Transverse colon (tissue), 4 donors: ENCODE results near the gene TBCD. TPM values are rescaled to one million over a fixed set of nuclear protein-coding genes. Genes with fewer than 3 reads are reported as not detected.

ENCODE experiments used
- DNase-seq: peaks from one replicate; pipeline ENCODE4 v3.0.0-alpha.2; 2019
- H3K27ac ChIP-seq, 4 donors: fragments of 200-600 bp; sonication (generic); 2 replicates each; pipeline ENCODE4 v1.5.1; 2016 to 2018; ENCODE audit warnings: inconsistent platforms in 4 of 4
- H3K27me3 ChIP-seq: fragments of 200-600 bp; sonication (generic); 2 replicates; pipeline ENCODE4 v1.5.1; 2017; ENCODE audit warnings: inconsistent platforms
- H3K36me3 ChIP-seq, 4 donors: fragments of 200-600 bp; sonication (generic); 2 replicates each; pipeline ENCODE4 v1.5.1; 2017 to 2019; ENCODE audit warnings: inconsistent platforms in 4 of 4
- H3K4me1 ChIP-seq, 4 donors: fragments of 200-600 bp; sonication (generic); 2 replicates each; pipeline ENCODE4 v1.5.1; 2017 to 2020; ENCODE audit warnings: inconsistent platforms in 4 of 4
- H3K4me3 ChIP-seq, 4 donors: fragments of 200-600 bp; sonication (generic); 1 replicate in 1 of 4; 2 replicates in 3 of 4; pipeline versions ENCODE4 v1.5.1 to v1.6.1; 2017 to 2019; ENCODE audit warnings: inconsistent platforms in 4 of 4
- H3K9me3 ChIP-seq, 2 donors: fragments of 200-600 bp; sonication (generic); 2 replicates each; pipeline ENCODE4 v1.5.1; 2017 to 2019; ENCODE audit warnings: inconsistent platforms in 2 of 2
- EP300 ChIP-seq: sonication (generic); formaldehyde crosslinking; IDR thresholded peaks from one replicate; pipeline ENCODE4 v1.6.1; 2017; ENCODE audit warnings: antibody characterized with exemption, low read depth
- POLR2A ChIP-seq: fragments of 450-650 bp; IDR thresholded peaks from one replicate; pipeline ENCODE4 v1.6.1; 2016; ENCODE audit warnings: antibody characterized with exemption, mild to moderate bottlenecking, moderate library complexity
- POLR2AphosphoS5 ChIP-seq, 3 donors: sonication (generic); formaldehyde crosslinking; IDR thresholded peaks; one replicate each; pipeline ENCODE4 v1.6.1; 2016; ENCODE audit warnings: antibody characterized with exemption in 3 of 3
- WGBS, 2 donors: methylation state at CpG; one replicate each; pipeline ENCODE4 v1.1.5; 2018; ENCODE audit warnings: low coverage in 1 of 2; 5-methylcytosine and 5-hydroxymethylcytosine counted together
- in situ Hi-C, 4 donors: fragments of 200-750 bp; cut with MboI; loops; one replicate each; pipeline versions ENCODE4 v1.15.0 to v1.15.1; 2017; ENCODE audit warnings: low sequenced_read_pairs in 3 of 4, low pct_ligation_motif_present in 1 of 4, low pct_unique_long_range_greater_than_20kb in 1 of 4
- intact Hi-C: fragments of 100-400 bp; cut with DNase I; formaldehyde crosslinking; loops from one replicate; pipeline ENCODE4 v1.15.1; 2023; ENCODE audit warnings: low total_unique reads
- total RNA-seq, 4 donors: library from RNA; depleted of rRNA; stranded (reverse); fragments of >200 nt; gene quantifications; one replicate each; pipeline ENCODE4 v1.1.0, GENCODE V29; 2016
- TF ChIP-seq, protein P1 (sequence below), 5 experiments: fragments of 200-600 bp in 3 of 5; fragments of 450-650 bp in 2 of 5; sonication (generic) in 3 of 5; IDR thresholded peaks; 1 replicate in 2 of 5; 2 replicates in 3 of 5; pipeline ENCODE4 v1.5.1; 2016 to 2017; ENCODE audit warnings: antibody characterized with exemption in 5 of 5, inconsistent platforms in 3 of 5, mild to moderate bottlenecking in 2 of 5, moderate library complexity in 1 of 5

Gene TBCD
- total RNA-seq, 4 donors from 2014 or later: 38.6 to 104 (median 39.8) TPM

DNA sequence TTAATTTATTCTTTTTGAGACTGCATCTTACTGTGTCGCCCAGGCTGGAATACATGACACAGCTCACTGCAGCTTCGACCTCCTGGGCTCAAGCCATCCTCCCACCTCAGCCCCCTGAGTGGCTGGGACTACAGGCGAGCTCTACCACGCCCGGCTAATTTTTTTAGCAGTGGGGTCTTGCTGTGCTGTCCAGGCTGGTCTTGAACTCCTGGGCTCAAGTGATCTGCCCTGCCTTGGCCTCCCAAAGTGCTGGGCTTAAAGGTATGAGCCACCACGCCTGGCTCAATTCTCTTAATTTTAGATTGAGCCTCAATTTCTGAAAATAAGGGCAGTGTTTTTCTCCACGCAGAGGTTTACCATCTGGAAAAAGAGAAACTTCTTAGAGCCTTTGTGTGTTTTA is 46.9 kb downstream of the TBCD start:
- H3K4me3 ChIP-seq: no peak overlapping the region
- no peaks in the 10 kb centered on the region for H3K27me3 ChIP-seq
- DNase-seq: no peak
- peaks cover 6 to 22% (median 7%) of the 10 kb centered on the region in 4 donors for H3K4me1 ChIP-seq
- in situ Hi-C loops (no loop called here), intact Hi-C loops (no loop called here)
- H3K9me3 ChIP-seq: no peaks in the 10 kb centered on the region
- H3K36me3 ChIP-seq: no peaks in the 10 kb centered on the region
- WGBS, 2 donors: 97 to 100% methylated on average over 1 to 7 of the region's 7 CpGs
- TF ChIP-seq POLR2A (no peak), EP300 (no peak), POLR2AphosphoS5 (IDR thresholded peaks at IDR 0.05) (no peak)
- TF ChIP-seq, protein P1, sequence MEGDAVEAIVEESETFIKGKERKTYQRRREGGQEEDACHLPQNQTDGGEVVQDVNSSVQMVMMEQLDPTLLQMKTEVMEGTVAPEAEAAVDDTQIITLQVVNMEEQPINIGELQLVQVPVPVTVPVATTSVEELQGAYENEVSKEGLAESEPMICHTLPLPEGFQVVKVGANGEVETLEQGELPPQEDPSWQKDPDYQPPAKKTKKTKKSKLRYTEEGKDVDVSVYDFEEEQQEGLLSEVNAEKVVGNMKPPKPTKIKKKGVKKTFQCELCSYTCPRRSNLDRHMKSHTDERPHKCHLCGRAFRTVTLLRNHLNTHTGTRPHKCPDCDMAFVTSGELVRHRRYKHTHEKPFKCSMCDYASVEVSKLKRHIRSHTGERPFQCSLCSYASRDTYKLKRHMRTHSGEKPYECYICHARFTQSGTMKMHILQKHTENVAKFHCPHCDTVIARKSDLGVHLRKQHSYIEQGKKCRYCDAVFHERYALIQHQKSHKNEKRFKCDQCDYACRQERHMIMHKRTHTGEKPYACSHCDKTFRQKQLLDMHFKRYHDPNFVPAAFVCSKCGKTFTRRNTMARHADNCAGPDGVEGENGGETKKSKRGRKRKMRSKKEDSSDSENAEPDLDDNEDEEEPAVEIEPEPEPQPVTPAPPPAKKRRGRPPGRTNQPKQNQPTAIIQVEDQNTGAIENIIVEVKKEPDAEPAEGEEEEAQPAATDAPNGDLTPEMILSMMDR (IDR thresholded peaks at IDR 0.05): no peak
- H3K27ac ChIP-seq: no peak overlapping the region

DNA sequence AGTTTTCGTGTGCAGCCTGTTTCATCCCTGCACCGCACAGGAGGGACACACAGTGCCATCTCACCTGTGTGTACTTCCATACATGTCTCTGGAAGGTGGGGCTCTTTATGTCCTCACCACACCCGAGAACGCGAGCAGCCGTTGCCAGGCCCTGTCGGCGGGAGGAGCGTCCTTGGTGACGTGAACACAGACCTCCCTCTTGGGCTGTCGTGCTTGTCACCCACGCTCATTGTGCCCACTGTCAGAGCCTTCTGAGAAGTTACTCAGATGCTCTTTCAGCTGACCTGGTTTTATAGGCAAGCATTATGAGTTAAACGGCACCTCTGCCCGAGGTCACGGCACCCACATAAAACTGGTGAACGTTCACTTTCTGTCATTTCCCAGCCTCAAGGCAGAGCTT is 47.7 kb downstream of the TBCD start:
- Histone ChIP-seq H3K27ac (peak overlapping the region in 1 of 4 donors; percentile 4), H3K4me3 (no peak overlapping the region), H3K4me1 (peaks cover 3 to 13% (median 7%) of the 10 kb centered on the region in 4 donors), H3K9me3 (no peaks in the 10 kb centered on the region), H3K27me3 (no peaks in the 10 kb centered on the region), H3K36me3 (no peaks in the 10 kb centered on the region)
- in situ Hi-C loops: no loop called here
- no peak for TF ChIP-seq EP300
- TF ChIP-seq POLR2AphosphoS5 (IDR thresholded peaks at IDR 0.05): no peak
- TF ChIP-seq, protein P1 (IDR thresholded peaks at IDR 0.05): no peak
- TF ChIP-seq POLR2A: no peak
- intact Hi-C loops: no loop called here
- WGBS, 2 donors: 49 to 60% methylated on average over 1 to 16 of the region's 16 CpGs
- DNase-seq: peak; percentile 74

DNA sequence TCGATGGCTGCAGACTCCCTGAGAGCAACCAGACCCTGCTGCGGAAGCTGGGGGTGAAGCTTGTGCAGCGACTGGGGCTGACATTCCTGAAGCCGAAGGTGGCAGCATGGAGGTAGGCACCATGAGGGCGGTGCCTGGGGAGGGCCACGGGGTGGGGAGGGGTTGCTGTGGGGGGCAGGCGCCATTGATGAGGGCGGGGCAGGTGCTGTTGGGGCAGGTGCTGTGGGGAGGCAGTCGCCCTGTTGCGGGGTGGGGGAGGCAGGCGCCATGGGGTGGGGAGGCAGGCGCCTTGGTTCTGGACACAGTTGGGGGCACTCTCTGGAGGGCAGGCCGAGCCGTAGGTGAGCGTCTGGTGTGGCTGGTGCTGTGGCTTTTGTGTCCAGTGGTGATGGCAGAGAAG is 49.0 kb downstream of the TBCD start:
- intact Hi-C loops (no loop called here), in situ Hi-C loops (no loop called here)
- 97% methylated on average over 14 of the region's 15 CpGs; no CpG with 5 or more reads in 1 of the 2 donors for WGBS, 2 donors
- Histone ChIP-seq H3K9me3 (no peaks in the 10 kb centered on the region), H3K4me1 (peaks cover 0 to 2% (median under 1%) of the 10 kb centered on the region in 4 donors), H3K27me3 (no peaks in the 10 kb centered on the region), H3K36me3 (no peaks in the 10 kb centered on the region), H3K4me3 (no peak overlapping the region), H3K27ac (no peak overlapping the region)
- TF ChIP-seq POLR2A: no peak
- TF ChIP-seq POLR2AphosphoS5 (IDR thresholded peaks at IDR 0.05): no peak
- no peak for TF ChIP-seq EP300
- TF ChIP-seq, protein P1 (IDR thresholded peaks at IDR 0.05): no peak
- no peak for DNase-seq

DNA sequence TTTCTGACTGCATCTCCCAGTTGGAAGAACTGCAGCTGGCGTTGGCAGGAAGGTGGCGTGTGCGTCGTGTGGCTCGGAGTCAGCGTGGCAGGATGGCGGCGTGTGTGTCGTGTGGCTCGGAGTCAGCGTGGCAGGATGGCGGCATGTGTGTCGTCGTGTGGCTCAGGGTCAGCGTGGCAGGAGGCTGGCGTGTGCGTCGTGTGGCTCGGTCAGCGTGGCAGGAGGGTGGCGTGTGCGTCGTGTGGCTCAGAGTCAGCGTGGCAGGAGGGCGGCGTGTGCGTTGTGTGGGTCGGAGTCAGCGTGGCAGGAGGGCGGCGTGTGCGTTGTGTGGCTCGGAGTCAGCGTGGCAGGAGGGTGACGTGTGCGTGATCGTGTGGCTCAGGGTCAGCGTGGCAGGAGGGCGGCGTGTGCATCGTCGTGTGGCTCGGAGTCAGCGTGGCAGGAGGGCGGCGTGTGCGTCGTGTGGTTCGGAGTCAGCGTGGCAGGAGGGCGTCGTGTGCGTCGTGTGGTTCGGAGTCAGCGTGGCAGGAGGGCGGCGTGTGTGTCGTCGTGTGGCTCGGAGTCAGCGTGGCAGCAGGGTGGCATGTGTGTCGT is 49.6 kb downstream of the TBCD start:
- TF ChIP-seq POLR2AphosphoS5 (IDR thresholded peaks at IDR 0.05): no peak
- no peak overlapping the region for H3K27ac ChIP-seq
- intact Hi-C loops: no loop called here
- WGBS, 2 donors: 93 to 97% methylated on average over 29 to 63 of the region's 63 CpGs
- H3K4me1 ChIP-seq: no peaks in the 10 kb centered on the region
- no peaks in the 10 kb centered on the region for H3K9me3 ChIP-seq
- H3K27me3 ChIP-seq: no peaks in the 10 kb centered on the region
- in situ Hi-C loops: no loop called here
- H3K4me3 ChIP-seq: no peak overlapping the region
- no peaks in the 10 kb centered on the region for H3K36me3 ChIP-seq
- no peak for DNase-seq
